ENCODE measurements around the gene ATP13A2.

DNA sequence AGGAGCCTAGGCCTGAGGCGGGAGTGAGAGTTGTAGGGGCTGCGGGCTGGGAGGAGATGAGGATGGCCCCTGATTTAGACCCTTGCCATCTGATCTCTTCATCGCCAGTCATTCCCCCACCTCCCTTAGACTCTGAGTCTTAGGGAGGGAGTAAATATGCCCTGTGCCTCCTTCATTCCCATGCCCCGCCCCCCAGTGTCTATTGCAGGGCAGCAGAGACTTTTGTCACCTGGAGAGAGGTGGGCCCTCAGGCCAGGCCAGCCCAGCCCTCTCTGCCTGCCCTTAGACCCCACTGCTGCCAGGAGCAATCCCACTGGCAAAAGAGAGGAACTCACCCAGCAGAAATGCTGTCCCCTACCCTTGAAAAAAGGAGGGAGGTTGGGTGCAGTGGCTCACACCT, 28.1 kb downstream of the ATP13A2 start:
- TF ChIP-seq, protein P1, sequence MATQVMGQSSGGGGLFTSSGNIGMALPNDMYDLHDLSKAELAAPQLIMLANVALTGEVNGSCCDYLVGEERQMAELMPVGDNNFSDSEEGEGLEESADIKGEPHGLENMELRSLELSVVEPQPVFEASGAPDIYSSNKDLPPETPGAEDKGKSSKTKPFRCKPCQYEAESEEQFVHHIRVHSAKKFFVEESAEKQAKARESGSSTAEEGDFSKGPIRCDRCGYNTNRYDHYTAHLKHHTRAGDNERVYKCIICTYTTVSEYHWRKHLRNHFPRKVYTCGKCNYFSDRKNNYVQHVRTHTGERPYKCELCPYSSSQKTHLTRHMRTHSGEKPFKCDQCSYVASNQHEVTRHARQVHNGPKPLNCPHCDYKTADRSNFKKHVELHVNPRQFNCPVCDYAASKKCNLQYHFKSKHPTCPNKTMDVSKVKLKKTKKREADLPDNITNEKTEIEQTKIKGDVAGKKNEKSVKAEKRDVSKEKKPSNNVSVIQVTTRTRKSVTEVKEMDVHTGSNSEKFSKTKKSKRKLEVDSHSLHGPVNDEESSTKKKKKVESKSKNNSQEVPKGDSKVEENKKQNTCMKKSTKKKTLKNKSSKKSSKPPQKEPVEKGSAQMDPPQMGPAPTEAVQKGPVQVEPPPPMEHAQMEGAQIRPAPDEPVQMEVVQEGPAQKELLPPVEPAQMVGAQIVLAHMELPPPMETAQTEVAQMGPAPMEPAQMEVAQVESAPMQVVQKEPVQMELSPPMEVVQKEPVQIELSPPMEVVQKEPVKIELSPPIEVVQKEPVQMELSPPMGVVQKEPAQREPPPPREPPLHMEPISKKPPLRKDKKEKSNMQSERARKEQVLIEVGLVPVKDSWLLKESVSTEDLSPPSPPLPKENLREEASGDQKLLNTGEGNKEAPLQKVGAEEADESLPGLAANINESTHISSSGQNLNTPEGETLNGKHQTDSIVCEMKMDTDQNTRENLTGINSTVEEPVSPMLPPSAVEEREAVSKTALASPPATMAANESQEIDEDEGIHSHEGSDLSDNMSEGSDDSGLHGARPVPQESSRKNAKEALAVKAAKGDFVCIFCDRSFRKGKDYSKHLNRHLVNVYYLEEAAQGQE (IDR thresholded peaks at IDR 0.05; ENCODE audit: insufficient replicate concordance, low read depth): no peak
- TF ChIP-seq, protein P2, sequence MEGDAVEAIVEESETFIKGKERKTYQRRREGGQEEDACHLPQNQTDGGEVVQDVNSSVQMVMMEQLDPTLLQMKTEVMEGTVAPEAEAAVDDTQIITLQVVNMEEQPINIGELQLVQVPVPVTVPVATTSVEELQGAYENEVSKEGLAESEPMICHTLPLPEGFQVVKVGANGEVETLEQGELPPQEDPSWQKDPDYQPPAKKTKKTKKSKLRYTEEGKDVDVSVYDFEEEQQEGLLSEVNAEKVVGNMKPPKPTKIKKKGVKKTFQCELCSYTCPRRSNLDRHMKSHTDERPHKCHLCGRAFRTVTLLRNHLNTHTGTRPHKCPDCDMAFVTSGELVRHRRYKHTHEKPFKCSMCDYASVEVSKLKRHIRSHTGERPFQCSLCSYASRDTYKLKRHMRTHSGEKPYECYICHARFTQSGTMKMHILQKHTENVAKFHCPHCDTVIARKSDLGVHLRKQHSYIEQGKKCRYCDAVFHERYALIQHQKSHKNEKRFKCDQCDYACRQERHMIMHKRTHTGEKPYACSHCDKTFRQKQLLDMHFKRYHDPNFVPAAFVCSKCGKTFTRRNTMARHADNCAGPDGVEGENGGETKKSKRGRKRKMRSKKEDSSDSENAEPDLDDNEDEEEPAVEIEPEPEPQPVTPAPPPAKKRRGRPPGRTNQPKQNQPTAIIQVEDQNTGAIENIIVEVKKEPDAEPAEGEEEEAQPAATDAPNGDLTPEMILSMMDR (IDR thresholded peaks at IDR 0.05; ENCODE audit: insufficient read depth, low read length): no peak
- TF ChIP-seq SPI1 (IDR thresholded peaks at IDR 0.05; ENCODE audit: borderline replicate concordance, low read depth): no peak

All from HL-60 (cell line).